Measurements from ENCODE around the gene HTR3C.
"Not testable (repeated sequence)": the region's sequence is repeated elsewhere in the genome, so short reads cannot be mapped to it uniquely, and the experiment has no call there.

HTR3C gene

DNA sequence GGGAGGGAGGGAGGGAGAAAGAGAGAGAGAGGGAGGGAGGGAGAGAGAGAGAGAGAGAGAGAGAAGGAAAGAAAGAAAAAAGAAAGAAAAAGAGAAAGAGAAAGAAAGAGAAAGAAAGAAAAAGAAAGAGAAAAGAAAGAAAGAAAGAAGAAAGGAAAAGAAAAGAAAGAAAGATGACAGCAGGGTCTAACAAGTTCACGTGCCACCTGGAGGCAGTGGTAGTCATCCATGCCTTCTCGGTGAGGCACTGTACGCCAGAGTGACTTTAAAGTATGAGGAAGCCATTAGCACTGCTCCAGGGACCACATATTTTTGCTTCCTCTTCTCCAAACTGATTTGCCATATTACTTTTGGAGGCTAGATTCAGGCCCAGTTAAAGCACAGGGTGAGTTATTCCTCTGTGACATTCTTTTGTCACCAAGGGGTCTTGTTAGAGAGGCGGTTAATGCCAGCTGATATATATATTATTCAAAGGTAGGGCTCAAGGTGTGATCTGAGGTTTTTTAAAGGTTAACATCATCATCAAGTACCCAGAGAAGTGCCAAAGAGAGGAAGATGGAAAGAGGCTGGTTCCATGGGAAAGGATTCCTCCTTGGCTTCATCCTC lies 21.6 kb upstream of the HTR3C start, which contains the start of gene HTR3D:
Gene HTR3D (plus strand): TSS at position 556 of the 606 bp plus-strand sequence. CDS start 0 bp downstream, at position 556.
- no peak for DNase-seq (ENCODE audit: low read depth, low spot score)

DNA sequence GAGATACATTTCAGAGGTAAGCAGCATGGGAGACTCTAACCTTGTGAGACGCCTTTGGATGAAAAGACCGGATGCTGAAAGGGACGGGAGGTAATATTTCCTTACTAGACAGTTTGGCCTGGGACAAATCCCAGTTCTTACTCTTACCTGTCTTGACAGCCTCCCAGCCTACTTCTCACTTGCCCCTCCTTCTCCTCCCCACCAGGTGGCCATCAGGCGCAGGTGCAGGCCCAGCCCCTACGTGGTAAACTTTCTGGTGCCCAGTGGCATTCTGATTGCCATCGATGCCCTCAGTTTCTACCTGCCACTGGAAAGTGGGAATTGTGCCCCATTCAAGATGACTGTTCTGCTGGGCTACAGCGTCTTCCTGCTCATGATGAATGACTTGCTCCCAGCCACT lies 15.0 kb upstream of the HTR3C start:
- no peak for DNase-seq (ENCODE audit: low read depth, low spot score)

DNA sequence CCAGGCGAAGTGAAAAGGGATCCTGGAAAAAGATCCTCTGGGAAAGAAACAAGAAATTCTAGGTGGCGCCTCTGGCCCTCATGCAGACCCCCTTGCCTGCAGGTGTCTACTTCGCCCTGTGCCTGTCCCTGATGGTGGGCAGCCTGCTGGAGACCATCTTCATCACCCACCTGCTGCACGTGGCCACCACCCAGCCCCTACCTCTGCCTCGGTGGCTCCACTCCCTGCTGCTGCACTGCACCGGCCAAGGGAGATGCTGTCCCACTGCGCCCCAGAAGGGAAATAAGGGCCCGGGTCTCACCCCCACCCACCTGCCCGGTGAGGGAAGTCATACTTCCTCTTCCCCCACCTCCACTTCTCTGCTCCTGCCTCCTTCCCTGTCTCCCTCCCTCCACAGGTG lies 14.5 kb upstream of the HTR3C start:
- DNase-seq (ENCODE audit: low read depth, low spot score): not testable (repeated sequence)

DNA sequence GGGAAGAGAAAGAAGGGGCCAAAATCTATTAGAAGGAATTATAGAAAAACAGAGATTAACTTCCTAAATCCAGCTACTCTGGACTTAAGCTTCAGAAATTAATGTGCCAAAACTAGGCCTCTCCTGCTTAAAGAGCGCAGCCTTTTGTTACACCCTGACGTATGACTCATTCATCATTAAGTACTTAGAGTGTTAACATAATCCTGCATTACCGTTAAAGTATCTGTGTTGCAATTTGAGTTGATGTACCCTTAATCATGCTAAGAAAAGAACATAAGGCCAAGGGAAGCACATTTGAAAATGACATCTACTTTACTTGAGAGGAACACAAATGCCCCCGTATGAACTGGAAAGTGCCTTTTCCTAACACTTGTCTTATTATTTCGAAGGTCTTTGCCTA lies 13.4 kb upstream of the HTR3C start:
- DNase-seq (ENCODE audit: low read depth, low spot score): peak; percentile 46

DNA sequence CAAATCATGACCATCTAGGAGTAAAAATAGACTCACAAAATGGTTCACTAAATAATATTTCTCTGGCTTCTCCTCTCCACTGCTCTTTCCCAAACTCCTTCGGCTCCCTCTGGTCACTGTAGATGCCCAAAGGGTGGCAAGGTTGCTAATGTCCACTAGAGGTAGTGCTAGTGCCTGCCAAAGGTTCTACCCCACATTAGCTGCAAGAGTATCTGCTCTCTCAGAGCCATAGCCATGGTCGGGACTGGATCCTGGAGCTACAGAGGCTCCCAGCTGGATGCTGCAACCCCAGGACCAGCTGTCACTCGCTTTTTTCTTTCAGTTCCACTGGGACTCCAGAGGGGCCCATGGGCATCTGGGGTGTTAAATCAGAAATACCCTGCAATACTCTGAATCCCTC lies 12.8 kb upstream of the HTR3C start:
- DNase-seq (ENCODE audit: low read depth, low spot score): peak; percentile 11

DNA sequence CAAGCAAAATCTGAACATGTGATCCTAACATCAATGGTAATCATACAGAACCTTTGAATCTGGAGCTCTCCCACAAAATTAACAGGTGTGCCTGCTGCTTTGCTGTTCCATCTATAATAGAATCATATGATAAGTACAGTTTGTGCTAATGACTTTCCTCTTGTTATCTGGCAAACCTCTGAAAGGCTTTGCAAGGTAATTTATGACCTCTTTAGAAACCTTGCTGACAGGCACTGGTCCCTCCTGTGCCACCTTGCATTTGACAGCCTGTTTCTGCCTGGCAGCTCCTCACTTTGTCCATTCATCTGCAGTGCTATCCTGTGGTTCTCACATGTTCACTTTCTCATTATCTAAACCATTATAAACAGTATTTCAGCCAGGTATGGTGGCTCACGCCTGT lies 10.2 kb upstream of the HTR3C start:
- DNase-seq (ENCODE audit: low read depth, low spot score): no peak

DNA sequence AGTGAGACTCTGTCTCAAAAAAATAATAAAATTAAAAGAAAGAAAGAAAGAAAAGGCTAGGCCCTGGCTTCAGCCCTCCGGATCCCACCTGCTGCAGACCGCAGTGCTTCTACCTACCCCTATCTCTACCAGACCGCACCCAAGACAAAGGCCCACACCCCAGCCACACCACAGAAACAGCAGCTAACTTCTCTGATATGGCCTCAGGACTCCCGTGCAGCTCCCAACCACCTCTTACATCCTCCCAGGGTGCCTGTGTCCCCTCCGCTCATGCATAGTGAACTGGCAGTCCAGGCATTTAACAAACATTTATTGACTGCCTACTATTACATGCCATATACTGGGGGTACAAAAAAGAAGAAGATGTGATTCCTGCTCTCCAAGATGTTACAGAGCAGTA lies 6.9 kb upstream of the HTR3C start:
- no peak for DNase-seq (ENCODE audit: low read depth, low spot score)

DNA sequence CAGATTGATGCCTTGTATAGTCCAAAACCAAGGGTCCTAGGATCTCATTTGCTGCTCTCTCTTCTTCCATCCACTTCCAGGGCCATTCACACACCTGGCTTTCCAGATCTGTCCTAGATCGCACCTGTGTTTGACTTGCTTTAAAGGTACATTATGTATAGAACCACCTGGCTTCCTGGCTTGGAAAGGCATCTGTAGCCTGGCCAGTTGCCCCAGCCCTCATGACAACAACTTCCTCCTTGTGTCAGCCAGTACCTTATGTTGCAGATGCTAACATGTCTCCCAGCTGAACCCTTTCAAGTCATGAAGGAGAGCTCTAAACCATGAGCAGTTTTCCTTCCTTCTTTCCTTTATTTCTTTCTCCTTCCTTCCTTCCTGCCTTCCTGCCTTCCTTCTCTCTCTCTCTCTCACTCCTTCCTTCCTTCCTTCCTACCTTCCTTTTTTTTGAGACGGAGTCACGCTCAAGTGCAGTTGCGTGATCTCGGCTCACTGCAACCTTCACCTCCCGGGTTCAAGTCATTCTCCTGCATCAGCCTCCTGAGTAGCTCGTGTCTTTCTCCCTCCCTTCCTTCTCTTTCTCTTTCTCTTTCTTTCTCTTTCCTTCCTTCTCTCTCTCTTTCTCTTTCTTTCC lies 2.5 kb upstream of the HTR3C start:
- DNase-seq (ENCODE audit: low read depth, low spot score): no peak

DNA sequence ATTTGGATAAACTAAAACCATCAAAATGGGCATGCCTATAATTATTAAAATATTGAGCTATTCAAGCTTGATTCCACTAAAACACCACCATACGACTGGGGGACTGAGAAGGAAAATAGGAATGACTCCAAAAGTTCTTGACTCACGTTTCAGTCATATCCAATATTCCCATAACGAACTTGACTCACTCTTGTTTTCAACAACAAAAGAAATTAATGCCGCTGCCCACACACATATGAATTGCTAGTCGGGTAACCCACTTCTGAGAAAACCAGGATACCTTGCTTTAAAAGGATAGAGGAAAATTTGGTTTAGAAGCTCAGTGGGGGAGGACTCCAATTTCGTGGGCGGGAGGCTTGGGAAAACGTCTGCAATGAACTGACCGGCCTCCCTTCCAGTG lies 5.2 kb downstream of the HTR3C start:
- DNase-seq (ENCODE audit: low read depth, low spot score): no peak

DNA sequence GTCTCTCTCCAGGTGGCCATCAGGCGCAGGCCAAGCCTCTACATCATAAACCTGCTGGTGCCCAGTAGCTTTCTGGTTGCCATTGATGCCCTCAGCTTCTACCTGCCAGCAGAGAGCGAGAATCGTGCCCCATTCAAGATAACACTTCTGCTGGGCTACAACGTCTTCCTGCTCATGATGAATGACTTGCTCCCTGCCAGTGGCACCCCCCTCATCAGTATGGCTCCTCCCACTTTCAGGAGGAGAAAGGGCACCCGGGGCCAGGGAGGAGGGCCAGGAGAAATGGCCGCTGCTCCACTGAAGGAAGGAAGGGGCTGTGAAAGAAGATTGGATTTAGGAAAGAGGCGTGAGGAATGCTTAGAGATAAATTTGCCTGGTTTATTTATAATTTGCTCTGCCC lies 6.6 kb downstream of the HTR3C start:
- no peak for DNase-seq (ENCODE audit: low read depth, low spot score)

DNA sequence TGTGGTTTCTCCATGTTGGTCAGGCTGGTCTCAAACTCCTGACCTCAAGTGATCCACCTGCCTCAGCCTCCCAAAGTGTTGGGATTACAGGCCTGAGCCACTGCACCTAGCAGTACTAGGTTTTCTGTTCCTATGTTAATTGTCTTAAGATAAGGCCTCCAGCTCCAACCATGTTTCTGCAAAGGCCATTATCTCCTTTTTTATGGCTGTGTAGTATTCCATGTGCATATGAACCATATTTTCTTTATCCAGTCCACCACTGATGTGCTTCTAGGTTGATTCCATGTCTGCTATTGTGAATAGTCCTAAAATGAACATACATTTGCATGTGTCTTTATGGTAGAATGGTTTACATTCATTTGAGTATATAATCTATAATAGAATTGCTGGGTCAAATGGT lies 9.8 kb downstream of the HTR3C start:
- DNase-seq (ENCODE audit: low read depth, low spot score): no peak

DNA sequence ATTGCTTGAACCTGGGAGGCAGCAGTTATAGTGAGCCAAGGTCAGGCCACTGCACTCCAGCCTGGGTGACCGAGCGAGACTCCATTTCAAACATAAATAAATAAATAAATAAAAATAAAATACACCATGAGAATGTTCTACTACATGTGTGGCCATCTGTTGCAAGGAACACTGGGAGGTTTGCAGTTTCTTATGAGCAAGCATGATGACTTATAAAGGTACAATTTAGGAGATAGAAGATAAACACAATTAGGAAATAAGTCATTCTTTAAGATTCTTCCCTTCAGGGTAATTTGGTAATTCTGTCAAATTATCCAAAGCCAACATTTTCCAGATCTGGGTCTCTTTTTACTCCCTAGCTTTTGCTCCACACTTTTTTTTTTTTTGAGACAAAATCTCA lies 13.4 kb downstream of the HTR3C start:
- DNase-seq (ENCODE audit: low read depth, low spot score): no peak

DNA sequence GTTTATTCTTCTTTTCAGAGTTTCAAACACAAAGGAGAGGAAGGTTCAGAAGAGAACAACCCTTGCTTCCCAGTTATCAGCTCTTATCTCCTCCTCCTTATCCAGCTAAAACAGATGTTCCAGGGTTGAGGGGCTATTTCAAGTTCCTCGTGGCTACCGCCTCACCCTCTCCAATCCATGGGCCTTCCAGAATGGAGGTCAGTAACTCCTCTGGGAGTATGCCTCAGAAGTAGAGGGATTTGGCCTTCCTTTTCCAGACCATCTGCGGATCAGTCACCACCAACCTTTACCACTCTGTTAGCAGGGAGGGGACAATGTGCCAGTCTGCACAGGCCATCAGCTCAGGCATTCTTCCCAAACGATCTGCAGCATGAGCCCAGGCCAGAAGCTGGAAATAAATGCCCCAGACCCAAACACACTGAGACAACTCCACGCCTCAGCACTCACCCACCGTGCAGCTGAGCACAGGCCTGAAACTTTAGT lies 14.8 kb downstream of the HTR3C start:
- no peak for DNase-seq (ENCODE audit: low read depth, low spot score)

DNA sequence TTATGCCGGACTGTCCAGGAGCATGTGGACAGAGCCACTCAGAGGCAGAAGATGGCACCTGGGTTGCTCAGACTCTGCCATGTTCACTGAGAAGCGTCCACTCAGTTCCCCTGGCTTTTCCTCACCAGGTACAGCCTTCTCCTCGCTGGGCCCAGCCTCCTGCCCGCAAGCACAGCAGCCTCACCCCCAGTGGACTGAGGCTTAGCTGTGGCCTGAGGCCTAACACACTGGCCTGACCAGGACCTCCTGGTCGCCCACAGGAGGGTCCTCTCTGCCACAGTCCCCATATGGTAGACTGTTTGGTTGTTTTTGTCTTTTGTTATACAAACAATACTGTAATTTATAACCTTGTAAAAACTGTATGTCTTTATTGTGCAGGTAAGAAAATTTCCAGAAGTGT lies 15.5 kb downstream of the HTR3C start:
- DNase-seq (ENCODE audit: low read depth, low spot score): no peak

DNA sequence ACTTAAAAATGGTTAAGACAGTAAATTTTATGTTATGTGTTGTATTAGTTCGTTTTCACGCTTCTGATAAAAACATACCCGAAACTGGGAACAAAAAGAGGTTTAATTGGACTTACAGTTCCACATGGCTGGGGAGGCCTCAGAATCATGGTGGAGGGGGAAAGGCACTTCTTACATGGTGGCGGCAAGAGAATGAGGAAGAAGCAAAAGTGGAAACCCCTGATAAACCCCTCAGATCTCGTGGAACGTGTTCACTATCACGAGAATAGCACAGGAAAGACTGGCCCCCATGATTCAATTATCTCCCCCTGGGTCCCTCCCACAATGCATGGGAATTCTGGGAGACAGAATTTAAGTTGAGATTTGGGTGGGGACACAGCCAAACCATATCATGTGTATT lies 18.3 kb downstream of the HTR3C start:
- DNase-seq (ENCODE audit: low read depth, low spot score): not testable (repeated sequence)

DNA sequence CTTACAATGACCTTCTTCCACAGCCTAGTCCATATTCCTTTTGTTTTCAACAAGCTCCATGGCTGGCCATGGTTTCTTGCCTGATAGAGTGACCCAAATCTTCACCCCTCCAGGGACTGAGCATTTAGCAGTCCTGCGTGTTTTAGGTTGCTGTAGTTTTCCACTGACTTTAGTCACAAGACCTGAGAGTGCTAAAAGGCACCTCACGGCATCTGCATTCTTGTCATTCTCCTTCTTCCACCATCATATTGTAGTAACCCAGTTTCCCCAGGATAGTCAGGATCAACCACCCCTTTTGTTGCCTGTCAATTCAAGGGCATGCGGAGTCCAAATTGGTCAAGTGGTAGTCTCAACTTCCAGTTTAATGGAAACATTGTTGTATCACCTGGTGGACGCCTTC lies 20.8 kb downstream of the HTR3C start:
- DNase-seq (ENCODE audit: low read depth, low spot score): no peak

DNA sequence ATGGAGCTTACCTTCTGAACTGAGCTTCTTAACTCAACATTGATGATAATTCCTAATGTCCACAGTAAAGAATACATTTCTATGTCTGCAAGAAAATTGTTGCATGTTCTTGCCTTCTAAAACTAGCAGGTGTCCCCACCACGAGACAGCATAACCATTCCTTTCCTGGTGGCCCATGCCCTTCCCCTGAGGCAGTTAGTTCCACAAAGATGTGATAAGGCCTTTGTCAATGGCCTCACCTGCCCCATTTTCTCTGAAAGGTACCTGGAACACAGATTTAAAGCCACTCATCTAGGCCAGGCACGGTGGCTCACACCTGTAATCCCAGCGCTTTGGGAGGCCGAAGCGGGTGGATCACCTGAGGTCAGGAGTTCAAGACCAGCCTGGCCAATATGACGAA lies 23.1 kb downstream of the HTR3C start:
- DNase-seq (ENCODE audit: low read depth, low spot score): no peak

DNA sequence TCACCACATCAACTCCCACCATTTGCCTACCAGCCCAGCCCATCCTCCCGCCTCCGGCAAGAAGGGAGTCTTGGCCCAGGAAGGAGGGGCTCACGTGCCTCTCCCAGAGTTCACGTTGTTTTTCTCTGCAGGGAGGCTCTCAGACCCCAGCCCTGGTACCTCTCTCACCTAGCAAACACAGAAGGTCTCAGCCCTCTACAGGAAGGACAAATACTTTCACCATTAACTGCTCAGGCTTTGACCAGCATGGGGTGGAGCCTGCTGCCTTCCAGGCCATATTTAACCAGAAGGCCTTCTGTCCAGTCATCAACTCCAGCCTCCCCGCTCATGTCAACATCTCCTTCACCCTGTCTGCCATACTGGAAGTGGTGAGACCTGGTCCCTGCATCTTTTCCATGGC lies 25.0 kb downstream of the HTR3C start:
- DNase-seq (ENCODE audit: low read depth, low spot score): no peak

DNA sequence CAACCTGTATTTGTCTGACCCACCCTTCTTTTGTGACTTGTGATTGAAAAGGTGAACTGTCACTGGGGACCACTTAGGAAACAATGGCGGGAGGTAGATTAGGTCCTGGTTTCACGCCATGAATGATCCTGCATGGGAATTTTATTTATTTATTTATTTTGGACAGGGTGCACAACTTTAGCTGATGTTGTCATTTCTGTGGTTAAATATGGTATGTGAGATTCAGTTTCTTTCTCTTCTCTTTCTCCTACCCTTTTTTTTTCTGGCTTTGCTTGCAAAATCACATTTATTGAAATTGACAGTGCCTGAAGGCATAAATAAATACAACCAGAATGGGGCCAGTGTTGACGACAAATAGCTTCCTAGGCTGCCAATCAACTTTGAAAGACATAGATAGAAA lies 26.0 kb downstream of the HTR3C start:
- DNase-seq (ENCODE audit: low read depth, low spot score): peak; percentile 8

DNA sequence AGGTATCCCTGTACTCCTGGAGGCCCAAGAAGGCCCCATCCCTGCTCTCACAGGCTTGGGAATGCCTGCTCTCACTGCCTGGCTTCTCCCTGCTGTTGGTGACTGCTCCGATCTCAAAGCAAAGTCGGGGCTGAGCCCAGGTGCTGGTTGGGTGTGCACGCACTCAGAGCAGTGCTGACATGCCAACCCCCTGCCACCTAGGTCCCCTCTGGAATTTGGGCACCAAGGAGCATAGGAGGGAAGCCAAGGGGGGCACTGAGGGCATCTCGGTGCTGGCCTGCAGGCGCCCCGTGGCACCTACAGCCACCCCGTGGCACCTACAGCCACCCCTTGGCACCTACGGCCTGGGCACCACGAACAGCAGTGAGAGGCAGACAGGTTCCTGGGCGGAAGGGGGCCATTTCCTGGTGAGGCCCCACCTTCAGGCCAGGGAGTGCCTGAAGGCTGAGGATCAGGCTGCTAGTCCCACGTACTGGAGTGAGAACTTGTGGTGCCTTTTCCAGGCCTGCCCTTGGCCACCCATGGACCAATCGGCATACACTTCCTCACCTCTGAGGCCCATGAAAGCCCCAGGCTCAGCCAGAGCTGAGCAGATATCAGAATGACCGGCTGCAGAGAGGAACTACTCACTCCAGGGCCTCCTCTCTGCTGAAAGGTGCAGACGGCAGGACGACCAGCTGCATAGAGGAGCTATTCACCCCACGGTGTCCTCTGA lies 28.4 kb downstream of the HTR3C start:
- DNase-seq (ENCODE audit: low read depth, low spot score): no peak

DNA sequence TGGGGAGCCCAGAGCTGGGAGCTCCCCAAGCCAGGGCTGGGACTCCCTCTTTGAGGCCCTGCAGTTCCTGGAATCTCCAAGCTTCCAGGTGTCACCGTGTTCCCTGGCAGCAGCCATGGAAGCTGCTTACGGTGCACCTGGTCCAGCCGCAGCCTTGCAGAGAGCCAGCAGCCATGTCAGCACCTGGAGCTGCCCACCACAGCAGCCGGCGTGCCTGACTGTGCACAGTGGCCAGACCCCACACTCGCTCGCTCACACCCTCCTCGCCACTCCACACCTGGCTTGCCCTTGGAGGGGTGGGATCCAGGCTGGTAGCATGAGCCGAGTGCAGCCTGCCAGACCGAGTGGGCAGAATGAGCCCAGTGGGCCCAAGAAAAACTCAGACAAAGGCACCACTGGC lies 29.2 kb downstream of the HTR3C start:
- no peak for DNase-seq (ENCODE audit: low read depth, low spot score)

DNA sequence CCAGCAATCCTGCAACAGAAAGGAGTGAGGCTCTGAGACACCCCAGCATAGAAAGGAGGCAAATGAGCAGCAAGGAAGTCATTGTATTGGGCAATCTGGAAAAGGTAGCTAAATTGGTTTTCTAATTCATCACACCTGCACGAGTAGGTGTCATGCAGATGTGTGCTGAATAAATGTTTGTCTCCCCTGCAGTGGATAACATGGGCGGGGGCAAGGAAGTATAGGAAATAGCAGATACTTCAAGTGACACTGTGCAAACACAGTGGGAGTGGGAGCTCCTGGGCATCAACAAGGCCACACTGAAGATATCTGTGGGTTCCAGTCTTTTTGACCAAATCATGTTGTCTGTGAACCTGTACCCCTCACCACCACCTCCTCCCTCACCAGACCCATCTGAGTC lies 29.6 kb downstream of the HTR3C start:
- no peak for DNase-seq (ENCODE audit: low read depth, low spot score)

DNA sequence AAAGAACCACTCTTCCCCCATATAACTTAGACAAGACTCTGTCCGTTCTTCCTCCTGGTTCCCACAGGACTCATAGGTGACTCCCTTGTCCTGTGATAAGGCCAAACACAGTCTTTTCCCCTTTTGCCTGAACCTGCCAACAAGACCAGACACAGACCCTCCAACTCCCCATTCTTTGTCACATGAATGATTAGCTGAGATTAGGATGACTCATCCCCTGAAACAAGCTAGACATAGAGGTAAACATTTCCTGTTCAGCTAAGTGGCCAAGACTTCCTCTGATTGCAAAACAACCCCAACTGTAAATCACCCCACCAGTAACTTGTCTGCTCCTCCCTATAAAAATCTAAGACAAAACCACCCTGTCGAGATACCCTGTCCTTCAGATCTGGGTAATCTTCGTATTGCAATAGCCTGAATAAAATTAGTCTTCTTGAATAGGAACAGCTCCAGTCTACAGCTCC lies 32.6 kb downstream of the HTR3C start:
- no peak for DNase-seq (ENCODE audit: low read depth, low spot score)
